Measurements from ENCODE around the gene RAB3B.
"Not testable (repeated sequence)": the region's sequence is repeated elsewhere in the genome, so short reads cannot be mapped to it uniquely, and the experiment has no call there.

RAB3B gene

GRCh38 chr1:51990478-51990965 lies at the start of gene RAB3B:
TSS of gene RAB3B (minus strand) at chr1:51990700. CDS start at chr1:51977117, 13,583 bp downstream.
- no peak for DNase-seq (ENCODE audit: low read depth, low spot score)

- no peak for DNase-seq (ENCODE audit: low read depth, low spot score)
Observed at GRCh38 chr1:52037909-52038308, 47.4 kb upstream of the RAB3B start.

- no peak for DNase-seq (ENCODE audit: low read depth, low spot score)
Observed at GRCh38 chr1:52037402-52037814, 46.9 kb upstream of the RAB3B start.

GRCh38 chr1:52034050-52034384 lies 43.5 kb upstream of the RAB3B start:
- DNase-seq (ENCODE audit: low read depth, low spot score): no peak

- DNase-seq (ENCODE audit: low read depth, low spot score): peak; percentile 68
Observed at GRCh38 chr1:52033190-52034049, 42.9 kb upstream of the RAB3B start, which contains the start of gene KTI12. TSS of gene KTI12 (minus strand) at chr1:52033810. CDS start at chr1:52033761, 49 bp downstream.

- no peak for DNase-seq (ENCODE audit: low read depth, low spot score)
Observed at GRCh38 chr1:52032785-52033131, 42.3 kb upstream of the RAB3B start.

GRCh38 chr1:52032124-52032784 lies 41.8 kb upstream of the RAB3B start:
- no peak for DNase-seq (ENCODE audit: low read depth, low spot score)

- DNase-seq (ENCODE audit: low read depth, low spot score): not testable (repeated sequence)
Observed at GRCh38 chr1:52028839-52029238, 38.3 kb upstream of the RAB3B start.

- no peak for DNase-seq (ENCODE audit: low read depth, low spot score)
Observed at GRCh38 chr1:52028328-52028727, 37.8 kb upstream of the RAB3B start.

- DNase-seq (ENCODE audit: low read depth, low spot score): no peak
Observed at GRCh38 chr1:52026278-52026677, 35.8 kb upstream of the RAB3B start.

- DNase-seq (ENCODE audit: low read depth, low spot score): no peak
Observed at GRCh38 chr1:52022133-52022532, 31.6 kb upstream of the RAB3B start.

GRCh38 chr1:52008071-52008809 lies 17.7 kb upstream of the RAB3B start:
- DNase-seq (ENCODE audit: low read depth, low spot score): no peak

GRCh38 chr1:52007215-52008002 lies 16.9 kb upstream of the RAB3B start:
- no peak for DNase-seq (ENCODE audit: low read depth, low spot score)

GRCh38 chr1:52006081-52006553 lies 15.6 kb upstream of the RAB3B start:
- not testable (repeated sequence) for DNase-seq (ENCODE audit: low read depth, low spot score)

- DNase-seq (ENCODE audit: low read depth, low spot score): peak; percentile 33
Observed at GRCh38 chr1:52005548-52005947, 15.0 kb upstream of the RAB3B start.

- no peak for DNase-seq (ENCODE audit: low read depth, low spot score)
Observed at GRCh38 chr1:52003877-52004276, 13.4 kb upstream of the RAB3B start.

GRCh38 chr1:52002038-52002917 lies 11.8 kb upstream of the RAB3B start:
- DNase-seq (ENCODE audit: low read depth, low spot score): peak; percentile 70

GRCh38 chr1:51998701-51999100 lies 8.2 kb upstream of the RAB3B start:
- DNase-seq (ENCODE audit: low read depth, low spot score): no peak

- no peak for DNase-seq (ENCODE audit: low read depth, low spot score)
Observed at GRCh38 chr1:51997974-51998382, 7.5 kb upstream of the RAB3B start.
